ENCODE results near the gene CC2D2A. TPM values are rescaled to one million over a fixed set of nuclear protein-coding genes. Genes with fewer than 3 reads are reported as not detected.

The CC2D2A gene
- polyA plus RNA-seq, 1 donor from 2014 or later = 8.6 TPM

DNA sequence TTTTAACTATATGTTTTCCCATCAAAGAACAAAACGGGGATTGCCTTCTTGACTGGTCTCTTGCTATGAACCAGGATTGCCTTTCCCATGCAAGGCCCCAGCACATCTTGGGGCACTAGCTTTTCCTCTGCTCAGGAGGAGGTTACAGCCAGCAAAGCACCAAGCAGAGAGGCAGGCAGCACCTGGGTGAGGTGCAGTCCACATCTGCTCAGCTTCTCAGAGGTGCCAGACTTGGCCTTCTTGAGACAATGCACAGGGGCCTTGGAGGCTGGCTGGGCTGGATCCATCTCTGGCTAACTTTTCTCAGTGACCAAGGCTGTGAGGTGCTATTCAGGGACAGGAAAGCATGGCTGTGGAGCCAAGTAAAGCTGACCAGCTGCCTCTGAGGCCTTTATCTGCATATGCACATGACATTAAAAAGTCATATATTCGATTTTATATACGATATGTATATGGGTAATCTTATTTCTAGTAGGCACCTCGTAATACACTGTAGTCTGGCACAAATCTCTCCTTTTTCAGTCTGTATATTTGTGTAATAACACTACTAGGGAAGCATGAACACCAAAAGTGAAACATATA lies 86.9 kb downstream of the CC2D2A start:
- Histone ChIP-seq H3F3A (ENCODE audit: insufficient read depth, low read length, poor library complexity, severe bottlenecking) (no peaks in the 10 kb centered on the region), H3K9me3 (ENCODE audit: low read length) (no peaks in the 10 kb centered on the region), H2AFZ (ENCODE audit: low read depth, low read length) (no peak overlapping the region), H3K79me2 (replicated peaks; ENCODE audit: insufficient read depth, low read length) (no peaks in the 10 kb centered on the region), H3K9me2 (ENCODE audit: insufficient read depth, low read length) (no peaks in the 10 kb centered on the region), H3K27ac (ENCODE audit: low read length) (no peak overlapping the region), H3K4me2 (ENCODE audit: low read length) (no peak overlapping the region), H3K36me3 (ENCODE audit: insufficient read depth, low read length) (peaks cover 4% of the 10 kb centered on the region), H3K27me3 (ENCODE audit: insufficient read depth, low read depth, low read length) (no peaks in the 10 kb centered on the region), H4K20me1 (ENCODE audit: insufficient read depth) (no peaks in the 10 kb centered on the region), H3K4me3 (ENCODE audit: low read length) (no peak overlapping the region), H3K9ac (ENCODE audit: low read length) (no peak overlapping the region)
- TF ChIP-seq EZH2 (IDR thresholded peaks at IDR 0.05; ENCODE audit: borderline replicate concordance, insufficient read depth, low read length, poor library complexity, severe bottlenecking) = no peak
- TF ChIP-seq EP300 (conservative IDR thresholded peaks at IDR 0.05; ENCODE audit: poor library complexity, severe bottlenecking) = no peak
- no peak for TF ChIP-seq TAF1 (IDR thresholded peaks at IDR 0.05; ENCODE audit: low read depth)
- TF ChIP-seq POLR2AphosphoS5 (IDR thresholded peaks at IDR 0.05) = no peak
- no peak for TF ChIP-seq MXI1 (conservative IDR thresholded peaks at IDR 0.05; ENCODE audit: poor library complexity, severe bottlenecking)
- no peak for TF ChIP-seq SMC3 (conservative IDR thresholded peaks at IDR 0.05; ENCODE audit: poor library complexity)
- no peak for TF ChIP-seq RAD21 (conservative IDR thresholded peaks at IDR 0.05)
- TF ChIP-seq, protein P1, sequence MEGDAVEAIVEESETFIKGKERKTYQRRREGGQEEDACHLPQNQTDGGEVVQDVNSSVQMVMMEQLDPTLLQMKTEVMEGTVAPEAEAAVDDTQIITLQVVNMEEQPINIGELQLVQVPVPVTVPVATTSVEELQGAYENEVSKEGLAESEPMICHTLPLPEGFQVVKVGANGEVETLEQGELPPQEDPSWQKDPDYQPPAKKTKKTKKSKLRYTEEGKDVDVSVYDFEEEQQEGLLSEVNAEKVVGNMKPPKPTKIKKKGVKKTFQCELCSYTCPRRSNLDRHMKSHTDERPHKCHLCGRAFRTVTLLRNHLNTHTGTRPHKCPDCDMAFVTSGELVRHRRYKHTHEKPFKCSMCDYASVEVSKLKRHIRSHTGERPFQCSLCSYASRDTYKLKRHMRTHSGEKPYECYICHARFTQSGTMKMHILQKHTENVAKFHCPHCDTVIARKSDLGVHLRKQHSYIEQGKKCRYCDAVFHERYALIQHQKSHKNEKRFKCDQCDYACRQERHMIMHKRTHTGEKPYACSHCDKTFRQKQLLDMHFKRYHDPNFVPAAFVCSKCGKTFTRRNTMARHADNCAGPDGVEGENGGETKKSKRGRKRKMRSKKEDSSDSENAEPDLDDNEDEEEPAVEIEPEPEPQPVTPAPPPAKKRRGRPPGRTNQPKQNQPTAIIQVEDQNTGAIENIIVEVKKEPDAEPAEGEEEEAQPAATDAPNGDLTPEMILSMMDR (IDR thresholded peaks at IDR 0.05; ENCODE audit: poor library complexity, severe bottlenecking) = no peak
- TF ChIP-seq, protein P2, sequence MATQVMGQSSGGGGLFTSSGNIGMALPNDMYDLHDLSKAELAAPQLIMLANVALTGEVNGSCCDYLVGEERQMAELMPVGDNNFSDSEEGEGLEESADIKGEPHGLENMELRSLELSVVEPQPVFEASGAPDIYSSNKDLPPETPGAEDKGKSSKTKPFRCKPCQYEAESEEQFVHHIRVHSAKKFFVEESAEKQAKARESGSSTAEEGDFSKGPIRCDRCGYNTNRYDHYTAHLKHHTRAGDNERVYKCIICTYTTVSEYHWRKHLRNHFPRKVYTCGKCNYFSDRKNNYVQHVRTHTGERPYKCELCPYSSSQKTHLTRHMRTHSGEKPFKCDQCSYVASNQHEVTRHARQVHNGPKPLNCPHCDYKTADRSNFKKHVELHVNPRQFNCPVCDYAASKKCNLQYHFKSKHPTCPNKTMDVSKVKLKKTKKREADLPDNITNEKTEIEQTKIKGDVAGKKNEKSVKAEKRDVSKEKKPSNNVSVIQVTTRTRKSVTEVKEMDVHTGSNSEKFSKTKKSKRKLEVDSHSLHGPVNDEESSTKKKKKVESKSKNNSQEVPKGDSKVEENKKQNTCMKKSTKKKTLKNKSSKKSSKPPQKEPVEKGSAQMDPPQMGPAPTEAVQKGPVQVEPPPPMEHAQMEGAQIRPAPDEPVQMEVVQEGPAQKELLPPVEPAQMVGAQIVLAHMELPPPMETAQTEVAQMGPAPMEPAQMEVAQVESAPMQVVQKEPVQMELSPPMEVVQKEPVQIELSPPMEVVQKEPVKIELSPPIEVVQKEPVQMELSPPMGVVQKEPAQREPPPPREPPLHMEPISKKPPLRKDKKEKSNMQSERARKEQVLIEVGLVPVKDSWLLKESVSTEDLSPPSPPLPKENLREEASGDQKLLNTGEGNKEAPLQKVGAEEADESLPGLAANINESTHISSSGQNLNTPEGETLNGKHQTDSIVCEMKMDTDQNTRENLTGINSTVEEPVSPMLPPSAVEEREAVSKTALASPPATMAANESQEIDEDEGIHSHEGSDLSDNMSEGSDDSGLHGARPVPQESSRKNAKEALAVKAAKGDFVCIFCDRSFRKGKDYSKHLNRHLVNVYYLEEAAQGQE (IDR thresholded peaks at IDR 0.05; ENCODE audit: borderline replicate concordance) = no peak

DNA sequence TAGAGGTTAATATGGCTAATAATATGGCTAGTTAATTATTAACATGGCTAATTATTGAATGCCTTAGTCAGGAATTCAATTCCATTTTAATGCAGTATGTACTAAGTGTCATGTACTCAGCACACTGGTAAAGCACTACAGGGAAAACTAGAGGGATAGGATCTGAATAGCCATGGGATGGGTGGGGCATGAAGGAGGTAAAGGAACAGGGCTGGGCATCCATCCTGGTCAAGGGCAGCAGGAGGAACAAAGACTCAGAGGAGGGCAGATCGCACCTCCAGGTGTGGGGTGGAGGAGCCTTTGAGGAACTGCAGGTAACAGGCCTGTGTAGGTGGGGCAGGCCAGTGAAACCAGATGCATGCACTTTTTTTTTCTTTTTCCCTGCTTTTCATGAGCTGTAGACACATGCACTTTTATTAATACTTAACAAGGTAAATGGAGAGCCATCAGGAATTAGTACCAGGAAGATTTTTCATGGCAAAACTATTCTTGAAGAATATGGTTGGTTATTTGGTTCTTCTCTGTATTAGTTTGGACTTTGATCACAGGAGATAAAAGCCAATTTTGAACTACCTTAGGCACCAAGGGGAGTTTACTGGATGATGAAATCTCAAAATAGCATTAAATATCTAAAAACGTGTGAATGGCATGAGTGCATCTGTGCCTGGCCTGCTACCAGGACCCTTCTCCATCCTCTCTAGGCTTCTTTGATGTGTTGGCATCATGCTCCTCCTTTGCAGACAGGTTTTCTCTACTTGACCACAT lies 88.3 kb downstream of the CC2D2A start:
- Histone ChIP-seq H3K36me3 (ENCODE audit: insufficient read depth, low read length) (peaks cover 4% of the 10 kb centered on the region), H3F3A (ENCODE audit: insufficient read depth, low read length, poor library complexity, severe bottlenecking) (no peaks in the 10 kb centered on the region), H3K27ac (ENCODE audit: low read length) (no peak overlapping the region), H3K27me3 (ENCODE audit: insufficient read depth, low read depth, low read length) (no peaks in the 10 kb centered on the region), H3K79me2 (replicated peaks; ENCODE audit: insufficient read depth, low read length) (no peaks in the 10 kb centered on the region), H3K4me2 (ENCODE audit: low read length) (no peak overlapping the region), H3K9ac (ENCODE audit: low read length) (no peak overlapping the region), H4K20me1 (ENCODE audit: insufficient read depth) (no peaks in the 10 kb centered on the region), H3K9me3 (ENCODE audit: low read length) (no peaks in the 10 kb centered on the region), H3K9me2 (ENCODE audit: insufficient read depth, low read length) (no peaks in the 10 kb centered on the region), H2AFZ (ENCODE audit: low read depth, low read length) (no peak overlapping the region), H3K4me3 (ENCODE audit: low read length) (no peak overlapping the region)
- TF ChIP-seq EZH2 (IDR thresholded peaks at IDR 0.05; ENCODE audit: borderline replicate concordance, insufficient read depth, low read length, poor library complexity, severe bottlenecking) (no peak), POLR2AphosphoS5 (IDR thresholded peaks at IDR 0.05) (no peak), TAF1 (IDR thresholded peaks at IDR 0.05; ENCODE audit: low read depth) (no peak), EP300 (conservative IDR thresholded peaks at IDR 0.05; ENCODE audit: poor library complexity, severe bottlenecking) (no peak), SMC3 (conservative IDR thresholded peaks at IDR 0.05; ENCODE audit: poor library complexity) (no peak), RAD21 (conservative IDR thresholded peaks at IDR 0.05) (no peak), MXI1 (conservative IDR thresholded peaks at IDR 0.05; ENCODE audit: poor library complexity, severe bottlenecking) (no peak)
- TF ChIP-seq, protein P1 (IDR thresholded peaks at IDR 0.05; ENCODE audit: poor library complexity, severe bottlenecking) = no peak
- TF ChIP-seq, protein P2 (IDR thresholded peaks at IDR 0.05; ENCODE audit: borderline replicate concordance) = no peak

All from neural cell (in vitro differentiated cells).